Renal cortex interstitium (tissue), 15 donors: Measurements from ENCODE around the gene CWC15. TPM values are rescaled to one million over a fixed set of nuclear protein-coding genes. Genes with fewer than 3 reads are reported as not detected.
"Not testable (repeated sequence)": the region's sequence is repeated elsewhere in the genome, so short reads cannot be mapped to it uniquely, and the experiment has no call there.

Source experiments
- DNase-seq, 11 donors: peaks; one replicate each; pipeline ENCODE4 v3.0.0-alpha.2; 2013; ENCODE audit warnings: low read depth in 9 of 11, low spot score in 4 of 11; ENCODE audit errors: extremely low read depth in 1 of 11
- long read RNA-seq, 16 experiments: transcript quantifications; one replicate each; lab custom pipeline, GENCODE V29; 2026
- polyA plus RNA-seq, 3 donors: library from polyadenylated mRNA; unstranded; fragments of 120-200 nt; gene quantifications; one replicate each; pipeline ENCODE4 v1.2.1, GENCODE V29; 2013; ENCODE audit not compliant: insufficient read length in 3 of 3

CWC15 gene
- polyA plus RNA-seq = 100 to 1,000 TPM; 110 to 131 (median 111) TPM
- long read RNA-seq, donor 1, transcript CWC15-202 (4 exons, 905 nt) = minor isoform, 5 of 73 reads
- long read RNA-seq, donor 1, transcript CWC15-201 (7 exons, 1,576 nt) = major isoform, 38 of 73 reads
- long read RNA-seq, donor 1, partial matches to known transcripts = 27 of 73 reads
- long read RNA-seq, donor 1, other reads (novel, unspliced or antisense) = 0 of 73 reads
- long read RNA-seq, donor 2, transcript CWC15-202 (4 exons, 905 nt) = minor isoform, 8 of 62 reads
- long read RNA-seq, donor 2, transcript CWC15-201 (7 exons, 1,576 nt) = major isoform, 30 of 62 reads
- long read RNA-seq, donor 2, partial matches to known transcripts = 21 of 62 reads
- long read RNA-seq, donor 2, other reads (novel, unspliced or antisense) = 0 of 62 reads
- long read RNA-seq, donor 3, transcript CWC15-205 (3 exons, 559 nt) = minor isoform, 5 of 84 reads
- long read RNA-seq, donor 3, transcript CWC15-201 (7 exons, 1,576 nt) = major isoform, 55 of 84 reads
- long read RNA-seq, donor 3, partial matches to known transcripts = 21 of 84 reads
- long read RNA-seq, donor 3, other reads (novel, unspliced or antisense) = 0 of 84 reads
- long read RNA-seq, donor 4, transcript CWC15-201 (7 exons, 1,576 nt) = major isoform, 46 of 59 reads
- long read RNA-seq, donor 4, transcript CWC15-205 (3 exons, 559 nt) = minor isoform, 5 of 59 reads
- long read RNA-seq, donor 4, partial matches to known transcripts = 6 of 59 reads
- long read RNA-seq, donor 4, other reads (novel, unspliced or antisense) = 0 of 59 reads
- long read RNA-seq, donor 5 = 0 reads
- long read RNA-seq, donor 6, transcript CWC15-201 (7 exons, 1,576 nt) = major isoform, 28 of 53 reads
- long read RNA-seq, donor 6, partial matches to known transcripts = 17 of 53 reads
- long read RNA-seq, donor 6, other reads (novel, unspliced or antisense) = 0 of 53 reads
- long read RNA-seq, donor 7, transcript CWC15-201 (7 exons, 1,576 nt) = major isoform, 47 of 86 reads
- long read RNA-seq, donor 7, transcript CWC15-205 (3 exons, 559 nt) = minor isoform, 7 of 86 reads
- long read RNA-seq, donor 7, partial matches to known transcripts = 27 of 86 reads
- long read RNA-seq, donor 7, other reads (novel, unspliced or antisense) = 0 of 86 reads
- long read RNA-seq, donor 8, transcript CWC15-202 (4 exons, 905 nt) = minor isoform, 13 of 143 reads
- long read RNA-seq, donor 8, transcript CWC15-201 (7 exons, 1,576 nt) = major isoform, 57 of 143 reads
- long read RNA-seq, donor 8, partial matches to known transcripts = 68 of 143 reads
- long read RNA-seq, donor 8, other reads (novel, unspliced or antisense) = 0 of 143 reads
- long read RNA-seq, donor 9, transcript CWC15-202 (4 exons, 905 nt) = minor isoform, 6 of 66 reads
- long read RNA-seq, donor 9, transcript CWC15-201 (7 exons, 1,576 nt) = major isoform, 40 of 66 reads
- long read RNA-seq, donor 9, partial matches to known transcripts = 16 of 66 reads
- long read RNA-seq, donor 9, other reads (novel, unspliced or antisense) = 0 of 66 reads
- long read RNA-seq, donor 10, transcript CWC15-205 (3 exons, 559 nt) = minor isoform, 11 of 83 reads
- long read RNA-seq, donor 10, transcript CWC15-201 (7 exons, 1,576 nt) = major isoform, 51 of 83 reads
- long read RNA-seq, donor 10, partial matches to known transcripts = 19 of 83 reads
- long read RNA-seq, donor 10, other reads (novel, unspliced or antisense) = 0 of 83 reads
- long read RNA-seq, donor 11, transcript CWC15-202 (4 exons, 905 nt) = minor isoform, 5 of 54 reads
- long read RNA-seq, donor 11, transcript CWC15-201 (7 exons, 1,576 nt) = major isoform, 35 of 54 reads
- long read RNA-seq, donor 11, partial matches to known transcripts = 11 of 54 reads
- long read RNA-seq, donor 11, other reads (novel, unspliced or antisense) = 0 of 54 reads
- long read RNA-seq, donor 12, transcript CWC15-201 (7 exons, 1,576 nt) = major isoform, 11 of 13 reads
- long read RNA-seq, donor 12, partial matches to known transcripts = 0 of 13 reads
- long read RNA-seq, donor 12, other reads (novel, unspliced or antisense) = 0 of 13 reads
- long read RNA-seq, donor 13 = 0 reads
- long read RNA-seq, donor 14, transcript CWC15-201 (7 exons, 1,576 nt) = major isoform, 25 of 39 reads
- long read RNA-seq, donor 14, partial matches to known transcripts = 10 of 39 reads
- long read RNA-seq, donor 14, other reads (novel, unspliced or antisense) = 0 of 39 reads
- long read RNA-seq, donor 15, transcript CWC15-201 (7 exons, 1,576 nt) = major isoform, 17 of 20 reads
- long read RNA-seq, donor 15, partial matches to known transcripts = 0 of 20 reads
- long read RNA-seq, donor 15, other reads (novel, unspliced or antisense) = 0 of 20 reads
- long read RNA-seq, donor 16, transcript CWC15-201 (7 exons, 1,576 nt) = major isoform, 88 of 147 reads
- long read RNA-seq, donor 16, transcript CWC15-205 (3 exons, 559 nt) = minor isoform, 14 of 147 reads
- long read RNA-seq, donor 16, partial matches to known transcripts = 38 of 147 reads
- long read RNA-seq, donor 16, other reads (novel, unspliced or antisense) = 0 of 147 reads

DNA sequence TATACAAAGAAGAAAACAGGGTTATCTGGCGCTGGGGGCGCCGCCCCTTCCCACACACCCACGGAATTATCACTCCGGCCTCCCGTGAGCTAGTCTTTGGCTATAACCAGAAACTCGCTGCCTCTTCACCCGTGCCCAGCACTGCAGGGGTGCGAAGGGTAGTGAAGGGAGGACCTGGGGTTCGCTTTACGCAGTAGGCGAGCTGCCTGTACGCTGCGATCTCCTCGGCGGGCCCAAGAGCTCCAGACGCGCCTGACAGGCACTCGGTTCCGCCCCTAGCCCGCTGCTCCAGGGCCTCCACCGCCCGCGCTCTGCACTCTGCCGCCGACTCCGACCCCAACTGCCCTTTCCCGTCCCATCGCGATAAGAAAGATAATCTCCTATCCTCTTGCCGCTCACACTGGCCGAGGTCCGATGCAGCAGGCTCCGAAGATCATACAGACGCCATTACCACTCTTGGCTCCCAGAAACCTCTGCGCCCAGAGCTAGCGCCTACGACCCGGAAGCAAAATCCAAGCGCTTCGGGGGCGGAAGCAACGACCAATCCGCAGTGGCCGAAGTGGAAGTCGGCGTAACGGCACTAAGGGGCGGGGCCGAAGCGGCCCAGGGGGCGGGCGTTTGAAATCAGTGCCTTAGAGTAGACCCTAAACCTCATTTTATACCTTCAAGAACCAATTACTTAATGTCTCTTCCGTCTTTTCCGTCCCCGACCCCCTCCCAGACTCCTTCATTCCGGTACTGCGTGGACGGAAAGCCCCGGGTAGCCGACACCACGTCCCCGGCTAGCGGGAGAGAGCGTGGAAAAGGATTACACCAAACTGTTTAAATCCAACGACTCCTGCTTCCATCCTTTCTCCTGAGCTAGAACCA lies at the start of gene CWC15, which contains the start of gene KDM4D:
Gene CWC15 (minus strand): TSS at position 458 of the 870 bp plus-strand sequence. CDS start 1,371 bp downstream, outside the sequence.
Gene KDM4D (plus strand): TSS at position 611 of the 870 bp plus-strand sequence. CDS start 23,664 bp downstream, outside the sequence.
- peak; percentile 85 to 96 (median 93) for DNase-seq

DNA sequence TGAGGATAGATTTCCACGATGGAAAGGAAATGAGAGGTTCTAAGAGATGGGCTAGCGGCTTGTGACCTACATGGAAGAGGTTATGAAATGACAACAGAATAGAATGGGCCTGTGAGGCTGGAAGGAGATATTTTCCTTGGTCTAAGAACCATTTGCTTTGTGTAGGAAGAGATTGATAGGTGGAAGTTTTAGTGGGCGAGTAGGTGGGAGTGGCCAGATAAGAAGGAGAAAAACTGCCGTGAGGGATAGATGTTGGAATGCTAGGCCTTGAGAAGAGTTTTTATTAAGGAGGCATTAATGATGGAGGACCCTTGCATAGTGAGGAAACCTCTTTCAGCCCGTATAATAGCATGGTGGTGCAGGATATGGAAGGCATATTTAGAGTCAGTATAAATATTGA lies 48.1 kb upstream of the CWC15 start:
- DNase-seq = not testable (repeated sequence)

DNA sequence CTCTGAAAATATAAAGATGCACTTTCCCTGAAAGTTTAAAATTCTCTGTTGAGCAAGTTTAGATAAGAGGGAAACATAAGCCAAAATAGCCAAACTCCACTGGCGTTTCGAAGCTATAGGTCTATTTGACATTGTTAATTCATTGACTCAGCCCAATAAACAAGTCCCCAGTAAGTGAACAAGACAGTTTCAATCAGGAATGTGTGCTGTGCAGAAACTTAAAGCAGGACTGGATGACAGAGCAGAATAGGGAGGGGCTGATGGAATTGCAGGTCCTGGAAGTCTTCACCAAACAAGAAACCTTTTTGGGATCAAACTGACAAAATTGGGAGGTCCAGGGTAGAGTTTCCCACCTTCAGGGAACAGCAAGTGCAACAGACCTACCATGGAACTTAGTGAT lies 42.8 kb upstream of the CWC15 start:
- no peak for DNase-seq

DNA sequence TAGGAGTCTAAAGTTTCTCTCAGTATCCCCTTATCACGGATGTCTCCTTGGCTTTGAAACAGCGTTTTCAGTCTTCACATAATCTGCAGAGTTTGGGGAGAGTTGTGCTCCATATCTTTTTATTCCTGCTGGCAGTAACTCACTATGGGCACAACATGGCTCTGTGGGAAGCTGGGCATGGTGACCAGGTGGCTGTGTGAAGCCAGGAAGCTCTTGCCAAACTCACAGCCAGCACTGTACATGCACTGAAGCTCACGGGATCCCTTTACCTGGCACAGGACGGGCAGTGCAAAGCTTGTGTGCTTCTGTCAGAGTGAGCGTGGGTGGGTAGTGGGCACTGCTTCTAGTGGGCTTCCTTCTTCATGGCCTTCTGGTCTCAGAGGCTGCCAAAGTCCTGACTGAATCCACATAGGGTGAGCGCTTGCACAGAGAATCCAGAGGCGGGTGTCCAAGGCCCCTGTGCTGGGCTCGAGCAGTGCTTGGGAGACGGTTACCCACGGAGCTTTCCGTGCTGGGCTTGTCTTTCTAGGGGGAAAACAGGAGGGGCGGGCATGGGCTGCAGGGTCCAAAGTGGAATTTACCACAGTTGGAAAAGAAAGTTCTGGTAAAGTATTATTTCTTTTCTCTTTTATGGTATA lies 40.9 kb upstream of the CWC15 start:
- no peak for DNase-seq

DNA sequence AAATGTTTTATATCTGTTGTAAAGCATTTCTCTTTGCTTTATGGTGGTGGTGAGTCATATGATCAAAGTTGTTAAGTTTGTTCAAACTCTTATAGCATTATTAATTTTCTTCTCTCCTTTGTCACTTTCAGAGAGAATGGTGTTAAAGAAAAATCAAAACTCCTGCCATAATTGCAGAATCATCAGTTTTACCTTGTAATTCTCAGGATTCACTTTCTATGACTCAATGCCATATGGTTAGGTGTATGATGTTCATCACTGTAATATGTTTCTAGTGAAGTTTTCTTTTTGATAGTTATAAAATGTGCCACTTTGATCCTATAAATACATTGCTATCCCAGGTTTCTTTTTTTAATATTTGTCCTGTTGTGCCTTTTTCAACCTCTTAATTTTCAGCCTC lies 38.0 kb upstream of the CWC15 start:
- no peak for DNase-seq

DNA sequence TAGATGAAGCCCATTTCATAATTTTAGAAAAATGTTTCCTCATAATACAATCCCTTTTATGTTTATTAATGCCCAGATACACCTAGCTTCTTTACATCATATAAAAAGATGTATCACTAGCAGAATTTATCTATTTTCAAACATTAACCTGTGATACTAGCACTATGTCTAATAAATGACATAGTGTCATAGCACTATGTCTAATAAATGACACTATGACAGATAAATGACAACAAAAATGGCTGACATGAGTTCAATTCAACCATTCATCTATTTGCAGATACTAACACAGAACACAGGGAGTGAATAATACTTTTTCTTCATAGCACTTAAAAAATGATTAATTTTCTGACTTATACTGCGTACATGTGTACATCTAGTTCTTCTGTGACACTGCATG lies 32.3 kb upstream of the CWC15 start:
- DNase-seq = no peak

DNA sequence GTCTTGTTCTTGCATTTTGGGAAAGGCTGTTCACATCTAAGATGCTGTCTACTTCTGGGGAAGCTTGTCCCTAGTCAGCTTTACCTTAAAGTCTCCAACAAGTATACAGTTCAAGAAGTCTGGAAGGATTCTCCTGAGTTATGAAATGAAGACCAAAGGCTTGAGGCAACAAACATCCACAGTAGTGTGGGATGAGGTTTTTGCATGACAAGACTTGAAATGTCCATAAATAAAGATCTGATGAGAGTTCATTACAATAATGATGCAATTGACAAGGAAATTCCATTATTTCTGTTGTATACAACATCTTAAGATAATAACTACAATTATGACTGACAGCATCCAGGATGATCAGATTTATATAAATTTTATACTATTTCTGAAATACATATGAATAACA lies 30.4 kb upstream of the CWC15 start:
- DNase-seq = no peak

DNA sequence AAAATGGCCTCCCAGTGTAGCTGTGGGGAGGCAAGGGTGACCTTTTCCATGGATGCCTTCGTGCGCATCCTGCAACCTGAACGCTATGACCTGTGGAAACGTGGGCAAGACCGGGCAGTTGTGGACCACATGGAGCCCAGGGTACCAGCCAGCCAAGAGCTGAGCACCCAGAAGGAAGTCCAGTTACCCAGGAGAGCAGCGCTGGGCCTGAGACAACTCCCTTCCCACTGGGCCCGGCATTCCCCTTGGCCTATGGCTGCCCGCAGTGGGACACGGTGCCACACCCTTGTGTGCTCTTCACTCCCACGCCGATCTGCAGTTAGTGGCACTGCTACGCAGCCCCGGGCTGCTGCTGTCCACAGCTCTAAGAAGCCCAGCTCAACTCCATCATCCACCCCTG lies 24.9 kb upstream of the CWC15 start:
- DNase-seq = no peak

DNA sequence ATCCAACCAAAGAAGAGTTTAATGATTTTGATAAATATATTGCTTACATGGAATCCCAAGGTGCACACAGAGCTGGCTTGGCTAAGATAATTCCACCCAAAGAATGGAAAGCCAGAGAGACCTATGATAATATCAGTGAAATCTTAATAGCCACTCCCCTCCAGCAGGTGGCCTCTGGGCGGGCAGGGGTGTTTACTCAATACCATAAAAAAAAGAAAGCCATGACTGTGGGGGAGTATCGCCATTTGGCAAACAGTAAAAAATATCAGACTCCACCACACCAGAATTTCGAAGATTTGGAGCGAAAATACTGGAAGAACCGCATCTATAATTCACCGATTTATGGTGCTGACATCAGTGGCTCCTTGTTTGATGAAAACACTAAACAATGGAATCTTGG lies 24.1 kb upstream of the CWC15 start:
- no peak for DNase-seq

DNA sequence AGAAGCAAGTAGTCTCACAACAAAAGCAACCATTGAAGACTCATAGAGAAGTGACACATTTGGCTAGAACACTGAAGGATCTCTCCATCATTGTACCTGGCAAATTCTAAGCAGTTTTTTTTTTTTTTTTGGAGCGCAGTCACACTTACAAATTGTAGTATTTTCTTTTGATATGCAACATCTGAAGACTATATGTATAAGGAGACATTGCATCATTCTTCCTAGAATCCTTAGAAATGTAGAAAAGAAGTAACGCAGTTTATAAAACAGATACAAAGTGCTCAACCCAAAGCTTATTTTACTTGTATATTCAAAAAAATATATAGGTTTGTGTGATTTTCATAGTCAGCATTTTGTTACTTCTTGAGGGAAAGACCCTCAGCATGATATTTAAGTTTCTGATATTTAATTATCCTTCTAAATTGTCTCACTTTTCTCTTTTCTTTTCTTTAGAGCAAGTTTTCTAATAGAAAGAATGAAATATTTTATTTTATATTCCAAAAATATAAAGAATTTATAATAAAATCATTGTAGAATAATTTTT lies 20.1 kb upstream of the CWC15 start:
- DNase-seq = no peak

DNA sequence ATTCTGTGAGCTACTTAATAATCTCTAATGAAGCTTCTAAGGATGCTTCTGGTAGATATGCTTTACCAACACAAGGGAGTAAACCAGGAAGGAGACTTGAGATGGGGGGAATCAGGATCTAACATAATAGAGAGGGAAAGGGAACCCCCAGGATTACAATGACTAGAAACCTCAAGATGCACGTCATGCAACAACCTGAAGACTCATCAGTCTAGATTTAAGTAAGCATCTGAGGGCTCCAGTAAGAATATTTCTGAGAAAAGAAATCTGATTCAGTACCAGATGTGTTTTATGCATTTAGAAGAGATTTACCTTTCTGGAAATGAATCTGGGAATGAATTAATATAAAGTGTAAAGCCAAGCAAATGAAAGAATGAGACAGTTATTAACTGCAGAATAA lies 15.4 kb upstream of the CWC15 start:
- DNase-seq = no peak

DNA sequence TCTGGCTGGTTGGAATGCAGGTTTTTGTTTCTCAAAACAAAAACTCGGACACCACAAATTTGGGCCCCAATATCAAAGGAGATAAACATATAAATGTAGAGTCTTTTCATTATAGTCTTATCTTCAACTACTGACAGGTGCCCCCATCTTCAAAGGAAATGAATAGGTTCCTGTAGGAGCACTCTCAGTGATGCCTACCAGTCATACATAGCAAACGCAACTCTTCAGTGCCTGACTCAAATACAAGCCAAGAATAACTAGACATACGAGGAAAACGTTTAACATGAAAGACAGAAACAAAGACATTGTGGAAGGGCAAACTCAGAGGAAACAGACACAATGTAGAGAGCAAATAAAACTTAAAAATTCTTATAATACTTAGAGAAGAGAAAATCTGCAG lies 14.0 kb upstream of the CWC15 start:
- DNase-seq = no peak

DNA sequence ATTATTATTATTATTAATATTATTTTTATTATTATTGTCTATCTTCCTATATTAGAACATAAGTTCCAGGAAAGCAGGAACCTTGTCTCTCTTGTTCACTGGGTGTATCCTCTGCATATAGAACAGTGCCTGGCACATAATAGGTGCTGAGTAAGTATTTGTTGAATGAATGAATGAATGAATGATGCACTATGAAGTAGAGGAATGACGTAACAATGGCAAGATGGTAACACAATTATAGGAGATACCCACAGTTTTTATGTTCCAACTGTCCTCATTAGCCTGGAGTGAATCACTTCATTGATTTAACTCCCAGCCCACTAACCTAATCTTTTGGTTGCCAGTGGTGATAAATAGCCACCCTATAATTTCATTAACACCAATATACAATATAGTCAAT lies 2.2 kb upstream of the CWC15 start:
- DNase-seq = no peak

DNA sequence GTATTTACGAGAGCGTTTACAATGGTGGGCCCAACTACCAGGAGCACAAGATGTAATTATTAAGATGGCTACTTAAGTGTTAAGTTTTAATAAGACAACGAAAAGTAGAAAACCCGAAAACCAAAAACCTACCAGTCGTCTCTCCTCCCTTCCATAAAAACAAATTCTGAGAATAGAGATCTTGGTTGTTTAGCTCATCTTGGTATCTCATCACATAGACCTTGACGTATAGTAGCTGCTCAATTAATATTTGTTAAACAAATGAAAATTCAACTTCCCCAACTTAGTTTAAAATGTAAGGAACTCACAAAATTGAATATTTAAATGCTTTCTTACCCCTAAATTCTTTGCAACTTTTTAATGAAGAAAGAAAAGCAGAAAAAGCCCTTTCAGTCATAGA lies 822 bp upstream of the CWC15 start:
- no peak for DNase-seq

DNA sequence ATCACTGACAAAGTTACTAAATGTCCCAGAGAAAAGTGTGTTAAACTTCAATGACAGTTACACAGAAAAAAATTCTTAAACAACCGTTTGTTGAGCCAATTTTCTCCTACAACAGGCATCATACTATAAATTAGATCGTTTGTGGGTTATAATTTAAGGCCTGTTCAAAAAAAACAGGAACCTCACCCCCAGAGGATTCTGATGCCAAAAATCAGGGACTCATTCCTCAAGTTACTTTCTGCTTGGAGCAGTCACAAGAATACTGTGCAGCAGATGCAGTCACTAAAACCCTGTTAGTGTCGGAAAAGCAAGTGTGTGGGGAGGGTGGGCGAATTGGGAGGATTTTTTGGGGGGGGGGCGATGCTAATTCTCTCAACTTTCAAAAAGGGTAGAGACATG lies 657 bp downstream of the CWC15 start:
- no peak for DNase-seq
